Glutamatergic neuron (in vitro differentiated cells): ENCODE results near the gene MINDY4. TPM values are rescaled to one million over a fixed set of nuclear protein-coding genes. Genes with fewer than 3 reads are reported as not detected.

ENCODE experiments used
- DNase-seq: peaks from one replicate; pipeline ENCODE4 v3.0.0; 2022
- H3K27ac Mint-ChIP-seq: one replicate; pipeline ENCODE4 v1.8.0; 2020; ENCODE audit warnings: mild to moderate bottlenecking, mixed read lengths, inconsistent platforms; ENCODE audit not compliant: unreplicated experiment
- H3K27me3 Mint-ChIP-seq: one replicate; pipeline ENCODE4 v1.8.0; 2020; ENCODE audit warnings: mild to moderate bottlenecking, moderate library complexity, mixed read lengths, inconsistent platforms; ENCODE audit not compliant: unreplicated experiment
- H3K36me3 Mint-ChIP-seq: one replicate; pipeline ENCODE4 v1.8.0; 2020; ENCODE audit warnings: mild to moderate bottlenecking, mixed read lengths, inconsistent platforms; ENCODE audit not compliant: unreplicated experiment
- H3K4me1 Mint-ChIP-seq: one replicate; pipeline ENCODE4 v1.8.0; 2020; ENCODE audit warnings: mild to moderate bottlenecking, low read depth, mixed read lengths, inconsistent platforms; ENCODE audit not compliant: unreplicated experiment
- H3K4me3 Mint-ChIP-seq: one replicate; pipeline ENCODE4 v1.8.0; 2020; ENCODE audit warnings: mild to moderate bottlenecking, mixed read lengths, inconsistent platforms; ENCODE audit not compliant: unreplicated experiment
- H3K9me3 Mint-ChIP-seq: one replicate; pipeline ENCODE4 v1.8.0; 2020; ENCODE audit warnings: mild to moderate bottlenecking, moderate library complexity, mixed read lengths, inconsistent platforms; ENCODE audit not compliant: unreplicated experiment
- CTCF ChIP-seq: fragments of 200-600 bp; sonication (generic); IDR thresholded peaks from one replicate; pipeline ENCODE4 v1.5.0; 2021; ENCODE audit not compliant: partially characterized antibody, unreplicated experiment
- total RNA-seq: library from RNA; stranded (reverse); fragmentation: NEBNext Ultra II Directional; extraction: Animal tissue kit (Norgen Biotek cat#: 25700); gene quantifications from one replicate; pipeline ENCODE4 v1.2.1, GENCODE V29; 2021; ENCODE audit not compliant: unreplicated experiment

MINDY4 gene
- total RNA-seq, 1 donor from 2014 or later: 2.3 TPM

- Mint-ChIP-seq H3K27ac (no peak overlapping the region), H3K36me3 (peaks cover 15% of the 10 kb centered on the region), H3K9me3 (peaks cover 9% of the 10 kb centered on the region), H3K4me1 (peaks cover 11% of the 10 kb centered on the region), H3K27me3 (peaks cover 2% of the 10 kb centered on the region), H3K4me3 (no peak overlapping the region)
- DNase-seq: no peak
- TF ChIP-seq CTCF: no peak
Observed at GRCh38 chr7:30741289-30741688, 29.9 kb upstream of the MINDY4 start.

GRCh38 chr7:30743371-30744074, 27.7 kb upstream of the MINDY4 start:
- Mint-ChIP-seq H3K36me3 (peaks cover 5% of the 10 kb centered on the region), H3K27me3 (peaks cover 2% of the 10 kb centered on the region), H3K4me3 (no peak overlapping the region), H3K9me3 (peaks cover 9% of the 10 kb centered on the region), H3K4me1 (peaks cover 11% of the 10 kb centered on the region), H3K27ac (no peak overlapping the region)
- TF ChIP-seq CTCF: no peak
- no peak for DNase-seq

GRCh38 chr7:30744075-30744417, 27.2 kb upstream of the MINDY4 start:
- peaks cover 2% of the 10 kb centered on the region for H3K27me3 Mint-ChIP-seq
- DNase-seq: no peak
- TF ChIP-seq CTCF: no peak
- peaks cover 5% of the 10 kb centered on the region for H3K36me3 Mint-ChIP-seq
- H3K4me3 Mint-ChIP-seq: no peak overlapping the region
- H3K4me1 Mint-ChIP-seq: peaks cover 11% of the 10 kb centered on the region
- H3K27ac Mint-ChIP-seq: no peak overlapping the region
- H3K9me3 Mint-ChIP-seq: peaks cover 7% of the 10 kb centered on the region

GRCh38 chr7:30745261-30745941, 25.8 kb upstream of the MINDY4 start:
- Mint-ChIP-seq H3K9me3 (peaks cover 7% of the 10 kb centered on the region), H3K4me3 (no peak overlapping the region), H3K27me3 (peaks cover 2% of the 10 kb centered on the region), H3K4me1 (peaks cover 10% of the 10 kb centered on the region), H3K27ac (no peak overlapping the region), H3K36me3 (peaks cover 10% of the 10 kb centered on the region)
- DNase-seq: no peak
- TF ChIP-seq CTCF: no peak

GRCh38 chr7:30750010-30750409, 21.2 kb upstream of the MINDY4 start:
- DNase-seq: no peak
- peaks cover 21% of the 10 kb centered on the region for H3K36me3 Mint-ChIP-seq
- H3K4me3 Mint-ChIP-seq: no peak overlapping the region
- H3K4me1 Mint-ChIP-seq: peaks cover 13% of the 10 kb centered on the region
- H3K27me3 Mint-ChIP-seq: no peaks in the 10 kb centered on the region
- H3K27ac Mint-ChIP-seq: peak overlapping the region; percentile 84
- peaks cover 8% of the 10 kb centered on the region for H3K9me3 Mint-ChIP-seq
- TF ChIP-seq CTCF: no peak
